Measurements from ENCODE around the gene CHST9.

- TF ChIP-seq POLR2A (IDR thresholded peaks at IDR 0.05; ENCODE audit: low read depth, low read length), result no peak
- TF ChIP-seq CTCF (conservative IDR thresholded peaks at IDR 0.05; ENCODE audit: low read depth, low read length), result no peak
- no peak for TF ChIP-seq SMC3 (IDR thresholded peaks at IDR 0.05; ENCODE audit: low read depth, low read length)
- TF ChIP-seq MAZ (IDR thresholded peaks at IDR 0.05; ENCODE audit: borderline replicate concordance, low read depth, low read length), result no peak
- TF ChIP-seq CEBPB (IDR thresholded peaks at IDR 0.05; ENCODE audit: low read depth, low read length), result no peak
- TF ChIP-seq RFX5 (IDR thresholded peaks at IDR 0.05; ENCODE audit: low read depth, low read length), result no peak
- TF ChIP-seq RAD21 (IDR thresholded peaks at IDR 0.05; ENCODE audit: low read length), result no peak
Measured at GRCh38 chr18:27104743-27105142, 80.4 kb downstream of the CHST9 start.

All from IMR-90 (cell line).